Kidney epithelial cell (primary cell): ENCODE data around the gene FLNB. TPM values are rescaled to one million over a fixed set of nuclear protein-coding genes. Genes with fewer than 3 reads are reported as not detected.

ENCODE experiments used
- DNase-seq: peaks from one replicate; pipeline ENCODE4 v3.0.0-alpha.2; 2010; ENCODE audit warnings: low read depth
- H3K27me3 ChIP-seq: 2 replicates; pipeline ENCODE4 v1.6.0; 2011; ENCODE audit warnings: low read length; ENCODE audit not compliant: control insufficient read depth, insufficient read depth
- H3K36me3 ChIP-seq: 2 replicates; pipeline ENCODE4 v1.5.1; 2011; ENCODE audit warnings: low read length; ENCODE audit not compliant: control insufficient read depth, insufficient read depth
- H3K4me3 ChIP-seq: 2 replicates; pipeline ENCODE4 v1.5.1; 2011; ENCODE audit warnings: low read depth, mild to moderate bottlenecking, control low read depth, low read length
- CTCF ChIP-seq: IDR thresholded peaks from 2 replicates; pipeline ENCODE4 v1.5.1; 2011; ENCODE audit warnings: mild to moderate bottlenecking, moderate library complexity, low read length, control low read depth, inconsistent platforms; ENCODE audit not compliant: insufficient read depth, poor library complexity, severe bottlenecking
- total RNA-seq: library from RNA; depleted of rRNA; stranded (reverse); fragments of >200 nt; gene quantifications from 2 replicates; pipeline ENCODE4 v1.2.3, GENCODE V29; 2015

Gene FLNB
- total RNA-seq, 1 donor from 2014 or later: 536 TPM

- DNase-seq: no peak
- H3K27me3 ChIP-seq: no peaks in the 10 kb centered on the region
- peaks cover 7% of the 10 kb centered on the region for H3K36me3 ChIP-seq
- no peak for TF ChIP-seq CTCF
- H3K4me3 ChIP-seq: no peak overlapping the region
Observed at GRCh38 chr3:58124387-58124786, 116.2 kb downstream of the FLNB start.

- H3K4me3 ChIP-seq: no peak overlapping the region
- H3K36me3 ChIP-seq: no peaks in the 10 kb centered on the region
- no peak for TF ChIP-seq CTCF
- no peak for DNase-seq
- H3K27me3 ChIP-seq: no peaks in the 10 kb centered on the region
Observed at GRCh38 chr3:58129041-58129770, 121.0 kb downstream of the FLNB start.

GRCh38 chr3:58130591-58130990 is 122.4 kb downstream of the FLNB start:
- H3K27me3 ChIP-seq: no peaks in the 10 kb centered on the region
- no peaks in the 10 kb centered on the region for H3K36me3 ChIP-seq
- no peak for DNase-seq
- no peak for TF ChIP-seq CTCF
- no peak overlapping the region for H3K4me3 ChIP-seq

GRCh38 chr3:58131101-58131825 is 123.0 kb downstream of the FLNB start:
- no peak for DNase-seq
- peaks cover 1% of the 10 kb centered on the region for H3K36me3 ChIP-seq
- H3K27me3 ChIP-seq: no peaks in the 10 kb centered on the region
- TF ChIP-seq CTCF: no peak
- no peak overlapping the region for H3K4me3 ChIP-seq

GRCh38 chr3:58132850-58133249 is 124.6 kb downstream of the FLNB start:
- Histone ChIP-seq H3K27me3 (no peaks in the 10 kb centered on the region), H3K36me3 (peaks cover 1% of the 10 kb centered on the region), H3K4me3 (no peak overlapping the region)
- DNase-seq: no peak
- TF ChIP-seq CTCF: no peak
